CD14-positive monocyte (primary cell): ENCODE data around the gene IFI27. TPM values are rescaled to one million over a fixed set of nuclear protein-coding genes. Genes with fewer than 3 reads are reported as not detected.

Experiments used
- DNase-seq, 3 donors: peaks; one replicate each; pipeline ENCODE4 v3.0.0-alpha.2; 2011 to 2022
- H2AFZ ChIP-seq: 2 replicates; pipeline ENCODE4 v1.6.0; 2012; ENCODE audit warnings: mild to moderate bottlenecking, low read depth, low read length, inconsistent platforms; ENCODE audit not compliant: insufficient read depth, poor library complexity, severe bottlenecking
- H3K27ac ChIP-seq, 2 donors: 1 replicate in 1 of 2; 2 replicates in 1 of 2; pipeline ENCODE4 v1.5.1; 2012 to 2013; ENCODE audit warnings: low read length in 2 of 2, control low read depth in 1 of 2, inconsistent platforms in 1 of 2, low read depth in 1 of 2, mild to moderate bottlenecking in 1 of 2
- H3K27me3 ChIP-seq, 2 donors: one replicate each; pipeline versions ENCODE4 v1.6.0 to v1.6.1; 2011 to 2013; ENCODE audit warnings: low read length in 2 of 2; ENCODE audit not compliant: control insufficient read depth in 2 of 2, insufficient read depth in 2 of 2
- H3K36me3 ChIP-seq, 2 donors: replicated peaks in 1 of 2; 1 replicate in 1 of 2; 2 replicates in 1 of 2; pipeline versions ENCODE4 v1.5.1 to v1.6.1; 2012 to 2013; ENCODE audit warnings: low read length in 2 of 2, control low read depth in 1 of 2, inconsistent platforms in 1 of 2, mild to moderate bottlenecking in 1 of 2; ENCODE audit not compliant: insufficient read depth in 2 of 2, control insufficient read depth in 1 of 2
- H3K4me1 ChIP-seq, 2 donors: 1 replicate in 1 of 2; 2 replicates in 1 of 2; pipeline versions ENCODE4 v1.5.1 to v1.6.1; 2012 to 2013; ENCODE audit warnings: low read length in 2 of 2, control low read depth in 1 of 2, inconsistent platforms in 1 of 2, mild to moderate bottlenecking in 1 of 2, moderate library complexity in 1 of 2; ENCODE audit not compliant: insufficient read depth in 2 of 2, control insufficient read depth in 1 of 2
- H3K4me2 ChIP-seq: replicated peaks from 2 replicates; pipeline ENCODE3; 2012; ENCODE audit warnings: low read length, moderate library complexity, mild to moderate bottlenecking; ENCODE audit not compliant: poor library complexity, severe bottlenecking; ENCODE audit errors: extremely low read depth
- H3K4me3 ChIP-seq, 3 experiments: fragments of 200-600 bp in 1 of 3; sonication (generic) in 1 of 3; replicated peaks in 1 of 3; 1 replicate in 2 of 3; 2 replicates in 1 of 3; pipeline ENCODE4 v1.5.1; 2011 to 2013; ENCODE audit warnings: low read length in 3 of 3, mild to moderate bottlenecking in 3 of 3, control low read depth in 2 of 3, low read depth in 2 of 3, inconsistent platforms in 1 of 3, moderate library complexity in 1 of 3
- H3K79me2 ChIP-seq: 2 replicates; pipeline ENCODE4 v1.6.0; 2012; ENCODE audit warnings: mild to moderate bottlenecking, control low read depth, inconsistent platforms, low read length, moderate library complexity; ENCODE audit not compliant: insufficient read depth
- H3K9ac ChIP-seq: 2 replicates; pipeline ENCODE4 v1.6.0; 2017; ENCODE audit warnings: low read length, mild to moderate bottlenecking; ENCODE audit not compliant: insufficient read depth, poor library complexity, severe bottlenecking
- H3K9me3 ChIP-seq, 2 donors: replicated peaks in 1 of 2; 1 replicate in 1 of 2; 2 replicates in 1 of 2; pipeline versions ENCODE4 v1.5.1 to v1.6.1; 2012 to 2013; ENCODE audit warnings: low read length in 2 of 2, control low read depth in 1 of 2; ENCODE audit not compliant: control insufficient read depth in 1 of 2, insufficient read depth in 1 of 2
- H4K20me1 ChIP-seq: 2 replicates; pipeline ENCODE4 v1.6.0; 2012; ENCODE audit warnings: mild to moderate bottlenecking, low read length, control low read depth, moderate library complexity; ENCODE audit not compliant: insufficient read depth
- H3K27ac Mint-ChIP-seq, 7 donors: one replicate each; pipeline ENCODE4 v1.8.0; 2020; ENCODE audit warnings: mild to moderate bottlenecking in 7 of 7, mixed read lengths in 7 of 7, moderate library complexity in 6 of 7, inconsistent platforms in 2 of 7
- H3K27me3 Mint-ChIP-seq, 3 donors: one replicate each; pipeline ENCODE4 v1.8.0; 2021 to 2022; ENCODE audit warnings: low read depth in 3 of 3, mild to moderate bottlenecking in 3 of 3, mixed read lengths in 3 of 3, moderate library complexity in 3 of 3, inconsistent platforms in 1 of 3
- H3K36me3 Mint-ChIP-seq, 2 donors: one replicate each; pipeline ENCODE4 v1.8.0; 2020; ENCODE audit warnings: mixed read lengths in 2 of 2, inconsistent platforms in 1 of 2, mild to moderate bottlenecking in 1 of 2
- H3K4me1 Mint-ChIP-seq: one replicate; pipeline ENCODE4 v1.8.0; 2020; ENCODE audit warnings: mild to moderate bottlenecking, mixed read lengths
- H3K4me3 Mint-ChIP-seq, 2 donors: one replicate each; pipeline ENCODE4 v1.8.0; 2020; ENCODE audit warnings: mild to moderate bottlenecking in 2 of 2, mixed read lengths in 2 of 2, moderate library complexity in 1 of 2
- H3K9me3 Mint-ChIP-seq, 7 donors: one replicate each; pipeline ENCODE4 v1.8.0; 2020 to 2022; ENCODE audit warnings: mixed read lengths in 7 of 7, mild to moderate bottlenecking in 6 of 7, moderate library complexity in 6 of 7, inconsistent platforms in 2 of 7
- WGBS: methylation state at CpG from one replicate; pipeline ENCODE4 v1.1.5; 2013; ENCODE audit warnings: missing lambda C conversion rate; ENCODE audit not compliant: insufficient coverage; 5-methylcytosine and 5-hydroxymethylcytosine counted together
- intact Hi-C, 2 donors: fragments of 100-400 bp; cut with micrococcal nuclease; formaldehyde crosslinking; loops; one replicate each; pipeline versions ENCODE4 v1.15.0 to v1.15.1; 2023
- polyA plus RNA-seq, 3 donors: library from polyadenylated mRNA; depleted of rRNA in 1 of 3; unstranded in 2 of 3; stranded (reverse) in 1 of 3; fragments of 300-500 nt in 2 of 3; fragments of >200 nt in 1 of 3; fragmentation: Illumina TruSeq in 2 of 3; gene quantifications; 1 replicate in 2 of 3; 2 replicates in 1 of 3; pipeline ENCODE4 v1.2.3, GENCODE V29; 2012 to 2021
- TF ChIP-seq, protein P1 (sequence below): fragments of 200-600 bp; IDR thresholded peaks from one replicate; pipeline ENCODE4 v1.8.0; 2022; ENCODE audit warnings: antibody characterized with exemption, mild to moderate bottlenecking

The IFI27 gene
- polyA plus RNA-seq, 3 donors = 3.0 to 3.9 (median 3.3) TPM

DNA sequence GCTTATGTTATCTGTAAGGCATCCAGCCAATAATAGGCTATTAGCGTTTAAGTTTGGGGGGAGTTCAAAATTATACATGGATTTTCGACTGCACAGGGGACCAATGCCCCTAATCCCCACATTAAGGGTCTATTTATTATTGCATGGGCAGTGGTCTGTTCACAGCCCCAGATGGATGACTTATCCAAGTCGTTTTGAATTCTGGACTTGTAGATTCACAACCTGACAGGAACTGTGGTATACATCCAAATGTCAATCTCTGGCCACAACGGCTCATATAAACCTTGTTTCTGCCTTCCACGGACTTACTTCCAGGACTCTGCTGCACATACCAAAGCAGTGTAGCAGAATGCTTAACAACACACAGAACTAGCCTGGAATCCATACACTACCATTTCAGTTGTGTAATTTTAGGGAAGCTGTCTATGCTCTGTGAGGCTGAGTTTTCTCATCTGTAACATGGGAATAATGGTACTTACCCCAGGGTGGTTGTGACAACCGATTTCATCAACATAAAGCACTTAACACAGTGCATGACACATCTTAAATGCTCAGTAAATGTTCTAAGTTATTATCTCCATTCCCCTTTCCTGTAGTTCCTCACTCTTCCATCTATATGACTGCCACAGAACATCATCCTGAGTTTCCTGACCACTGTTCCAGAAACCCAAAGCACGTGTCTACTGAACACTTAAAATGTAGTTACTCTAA is 33.3 kb upstream of the IFI27 start:
- Histone ChIP-seq H3K36me3 (peaks cover 12 to 37% of the 10 kb centered on the region in 2 donors), H3K4me3 (no peak overlapping the region), H3K27ac (peak overlapping the region in 1 of 2 donors; percentile 46), H3K4me1 (peaks cover 31 to 44% of the 10 kb centered on the region in 2 donors), H3K9me3 (peaks cover 10 to 12% of the 10 kb centered on the region in 2 donors), H4K20me1 (peaks cover 63% of the 10 kb centered on the region), H3K79me2 (peaks cover 97% of the 10 kb centered on the region), H3K9ac (no peak overlapping the region), H3K27me3 (no peaks in the 10 kb centered on the region), H3K4me2 (no peak overlapping the region), H2AFZ (no peak overlapping the region)
- H3K27ac Mint-ChIP-seq = peak overlapping the region in 1 of 7 donors; percentile 26
- TF ChIP-seq, protein P1, sequence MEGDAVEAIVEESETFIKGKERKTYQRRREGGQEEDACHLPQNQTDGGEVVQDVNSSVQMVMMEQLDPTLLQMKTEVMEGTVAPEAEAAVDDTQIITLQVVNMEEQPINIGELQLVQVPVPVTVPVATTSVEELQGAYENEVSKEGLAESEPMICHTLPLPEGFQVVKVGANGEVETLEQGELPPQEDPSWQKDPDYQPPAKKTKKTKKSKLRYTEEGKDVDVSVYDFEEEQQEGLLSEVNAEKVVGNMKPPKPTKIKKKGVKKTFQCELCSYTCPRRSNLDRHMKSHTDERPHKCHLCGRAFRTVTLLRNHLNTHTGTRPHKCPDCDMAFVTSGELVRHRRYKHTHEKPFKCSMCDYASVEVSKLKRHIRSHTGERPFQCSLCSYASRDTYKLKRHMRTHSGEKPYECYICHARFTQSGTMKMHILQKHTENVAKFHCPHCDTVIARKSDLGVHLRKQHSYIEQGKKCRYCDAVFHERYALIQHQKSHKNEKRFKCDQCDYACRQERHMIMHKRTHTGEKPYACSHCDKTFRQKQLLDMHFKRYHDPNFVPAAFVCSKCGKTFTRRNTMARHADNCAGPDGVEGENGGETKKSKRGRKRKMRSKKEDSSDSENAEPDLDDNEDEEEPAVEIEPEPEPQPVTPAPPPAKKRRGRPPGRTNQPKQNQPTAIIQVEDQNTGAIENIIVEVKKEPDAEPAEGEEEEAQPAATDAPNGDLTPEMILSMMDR = no peak
- H3K9me3 Mint-ChIP-seq = peaks cover 15 to 32% (median 21%) of the 10 kb centered on the region in 7 donors
- DNase-seq = no peak
- H3K27me3 Mint-ChIP-seq = peaks cover 0 to 2% (median 0%) of the 10 kb centered on the region in 3 donors
- WGBS = 83% methylated on average over 1 of the region's 7 CpGs
- peaks cover 31 to 45% of the 10 kb centered on the region in 2 donors for H3K36me3 Mint-ChIP-seq
- H3K4me1 Mint-ChIP-seq = peaks cover 45% of the 10 kb centered on the region
- intact Hi-C loops = loop anchor here in 1 of 2 donors (5.0 kb wide), 1 partner anchor 100 kb away; no protein-coding TSS in a partner anchor
- no peak overlapping the region for H3K4me3 Mint-ChIP-seq

DNA sequence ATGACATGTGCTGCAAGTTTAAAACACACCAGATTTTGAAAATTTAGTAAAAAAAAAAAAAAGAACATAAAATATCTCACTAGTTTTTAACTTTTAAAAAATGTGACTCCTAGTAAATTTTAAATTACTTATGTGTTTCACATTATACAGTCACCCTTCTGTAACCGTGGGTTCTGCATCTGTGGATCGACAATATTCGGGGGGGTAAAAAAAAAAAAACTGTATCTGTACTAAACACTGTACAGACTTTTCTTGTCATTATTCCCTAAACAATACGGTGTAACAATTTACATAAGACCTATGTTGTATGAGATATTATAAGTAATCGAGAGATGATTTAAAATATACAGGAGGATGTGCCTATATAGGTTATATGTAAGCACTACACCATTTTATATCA is 32.7 kb upstream of the IFI27 start:
- H3K4me2 ChIP-seq = peak overlapping the region; percentile 4
- intact Hi-C loops = loop anchor here in 1 of 2 donors (5.0 kb wide), 1 partner anchor 99 kb away; no protein-coding TSS in a partner anchor
- H3K27ac Mint-ChIP-seq = no peak overlapping the region
- H3K9me3 ChIP-seq = peaks cover 8 to 10% of the 10 kb centered on the region in 2 donors
- no peak overlapping the region for H3K4me3 ChIP-seq
- H3K27ac ChIP-seq = peak overlapping the region in 1 of 2 donors; percentile 46
- peaks cover 31 to 44% of the 10 kb centered on the region in 2 donors for H3K4me1 ChIP-seq
- H3K36me3 Mint-ChIP-seq = peaks cover 30 to 43% of the 10 kb centered on the region in 2 donors
- no peak overlapping the region for H3K4me3 Mint-ChIP-seq
- peaks cover 12 to 37% of the 10 kb centered on the region in 2 donors for H3K36me3 ChIP-seq
- peaks cover 11 to 27% (median 19%) of the 10 kb centered on the region in 7 donors for H3K9me3 Mint-ChIP-seq
- no peak overlapping the region for H3K9ac ChIP-seq
- H3K27me3 Mint-ChIP-seq = peaks cover 0 to 2% (median 0%) of the 10 kb centered on the region in 3 donors
- TF ChIP-seq, protein P1 = no peak
- H3K79me2 ChIP-seq = peaks cover 91% of the 10 kb centered on the region
- WGBS = no CpG with 5 or more reads among the region's 5 CpGs
- H3K27me3 ChIP-seq = no peaks in the 10 kb centered on the region
- no peak for DNase-seq
- H3K4me1 Mint-ChIP-seq = peaks cover 45% of the 10 kb centered on the region
- H2AFZ ChIP-seq = no peak overlapping the region
- H4K20me1 ChIP-seq = peaks cover 59% of the 10 kb centered on the region
